ENCODE results near the gene PEPD. TPM values are rescaled to one million over a fixed set of nuclear protein-coding genes. Genes with fewer than 3 reads are reported as not detected.

Gene PEPD
- total RNA-seq, 2 experiments from 2014 or later, result 17.5 to 23.0 TPM

DNA sequence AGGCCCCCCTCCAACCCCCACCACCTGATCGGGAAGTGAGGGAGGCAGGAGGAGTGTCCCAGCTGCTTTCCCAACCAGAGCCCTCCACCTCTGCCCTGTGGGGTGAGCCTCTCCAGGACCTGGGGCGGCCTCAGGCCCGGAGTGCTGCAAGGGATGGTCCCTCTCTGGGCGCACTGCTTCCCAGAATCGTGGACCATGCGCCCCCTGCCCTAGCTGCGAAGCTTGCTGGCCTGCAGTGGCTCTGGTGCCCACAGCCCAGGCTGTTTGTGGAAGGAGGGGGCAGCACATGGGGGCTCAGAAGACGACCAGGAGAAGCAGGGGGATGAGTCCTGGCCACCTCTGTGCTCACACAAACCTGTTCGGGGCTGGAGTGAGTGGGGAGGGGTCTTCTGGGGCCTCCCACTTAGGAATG lies 114.4 kb downstream of the PEPD start:
- Mint-ChIP-seq H3K9me3 (no peaks in the 10 kb centered on the region), H3K4me1 (ENCODE audit: low read depth) (no peaks in the 10 kb centered on the region), H3K36me3 (ENCODE audit: low read depth) (no peaks in the 10 kb centered on the region), H3K27ac (no peak overlapping the region), H3K27me3 (no peaks in the 10 kb centered on the region), H3K4me3 (no peak overlapping the region)
- TF ChIP-seq, protein P1, sequence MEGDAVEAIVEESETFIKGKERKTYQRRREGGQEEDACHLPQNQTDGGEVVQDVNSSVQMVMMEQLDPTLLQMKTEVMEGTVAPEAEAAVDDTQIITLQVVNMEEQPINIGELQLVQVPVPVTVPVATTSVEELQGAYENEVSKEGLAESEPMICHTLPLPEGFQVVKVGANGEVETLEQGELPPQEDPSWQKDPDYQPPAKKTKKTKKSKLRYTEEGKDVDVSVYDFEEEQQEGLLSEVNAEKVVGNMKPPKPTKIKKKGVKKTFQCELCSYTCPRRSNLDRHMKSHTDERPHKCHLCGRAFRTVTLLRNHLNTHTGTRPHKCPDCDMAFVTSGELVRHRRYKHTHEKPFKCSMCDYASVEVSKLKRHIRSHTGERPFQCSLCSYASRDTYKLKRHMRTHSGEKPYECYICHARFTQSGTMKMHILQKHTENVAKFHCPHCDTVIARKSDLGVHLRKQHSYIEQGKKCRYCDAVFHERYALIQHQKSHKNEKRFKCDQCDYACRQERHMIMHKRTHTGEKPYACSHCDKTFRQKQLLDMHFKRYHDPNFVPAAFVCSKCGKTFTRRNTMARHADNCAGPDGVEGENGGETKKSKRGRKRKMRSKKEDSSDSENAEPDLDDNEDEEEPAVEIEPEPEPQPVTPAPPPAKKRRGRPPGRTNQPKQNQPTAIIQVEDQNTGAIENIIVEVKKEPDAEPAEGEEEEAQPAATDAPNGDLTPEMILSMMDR (IDR thresholded peaks at IDR 0.05), result peak; percentile 50
- Histone ChIP-seq H3K27me3 (ENCODE audit: control insufficient read depth in 1 of 2, insufficient read depth in 2 of 2, low read length in 2 of 2) (no peaks in the 10 kb centered on the region), H3K9me3 (ENCODE audit: control insufficient read depth in 1 of 2, insufficient read depth in 1 of 2, low read length in 2 of 2) (no peaks in the 10 kb centered on the region), H3K4me1 (ENCODE audit: insufficient read depth, low read length) (no peaks in the 10 kb centered on the region), H3K36me3 (ENCODE audit: insufficient read depth, low read length) (peaks cover 4% of the 10 kb centered on the region), H3K27ac (ENCODE audit: low read depth in 1 of 2, low read length in 2 of 2) (no peak overlapping the region), H3K4me3 (ENCODE audit: low read length) (no peak overlapping the region)
- ChIA-PET CTCF (interaction anchor here (0.6 to 2.2 kb wide), 9 partner anchors 9 to 281 kb away, joined by 3 to 23 read pairs (median 5); partner anchors contain the start of gene CEBPG), POLR2A (no interaction called here)
- intact Hi-C loops (cut with DNase I, micrococcal nuclease), result loop anchor here in 1 of 2 experiments (1.0 to 5.0 kb wide), 2 partner anchors 172 to 265 kb away; no protein-coding TSS in a partner anchor
- ATAC-seq (ENCODE audit: poor library complexity) (peak; percentile 39), DNase-seq (no peak)

DNA sequence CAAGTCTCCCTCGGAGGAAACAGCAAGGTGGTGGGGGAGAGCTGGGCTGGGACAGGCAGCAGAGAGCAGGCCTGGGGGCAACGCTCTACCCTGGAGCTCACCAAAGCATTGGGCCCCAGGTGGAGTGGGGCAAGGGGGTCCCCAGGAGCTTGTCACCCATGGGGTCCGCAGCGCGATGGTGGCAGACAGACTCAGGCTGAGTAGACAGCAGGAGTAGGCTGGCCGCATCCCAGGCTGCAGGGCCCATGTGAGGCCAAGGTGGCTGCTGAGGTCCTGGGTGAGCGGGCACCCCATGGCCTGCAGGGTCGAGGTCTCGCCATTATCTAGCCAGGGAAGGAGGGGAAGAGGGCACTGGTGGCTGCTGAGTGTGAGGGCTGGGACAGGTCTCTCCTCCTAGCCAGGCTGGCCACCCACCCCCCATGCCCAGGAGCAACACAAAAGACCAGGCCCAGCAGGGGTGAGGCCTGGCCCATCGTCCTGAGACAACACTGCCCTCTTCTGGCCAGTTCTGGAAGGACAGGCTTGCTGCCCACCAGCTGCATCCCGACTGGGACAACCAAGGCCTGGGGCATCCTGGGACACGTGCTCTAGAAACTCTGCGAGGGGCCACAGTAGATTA lies 115.0 kb downstream of the PEPD start:
- no peaks in the 10 kb centered on the region for H3K27me3 Mint-ChIP-seq
- TF ChIP-seq, protein P1 (IDR thresholded peaks at IDR 0.05), result peak; percentile 88
- Histone ChIP-seq H3K4me1 (ENCODE audit: insufficient read depth, low read length) (no peaks in the 10 kb centered on the region), H3K4me3 (ENCODE audit: low read length) (no peak overlapping the region), H3K36me3 (ENCODE audit: insufficient read depth, low read length) (peaks cover 4% of the 10 kb centered on the region), H3K27ac (ENCODE audit: low read depth in 1 of 2, low read length in 2 of 2) (no peak overlapping the region), H3K9me3 (ENCODE audit: control insufficient read depth in 1 of 2, insufficient read depth in 1 of 2, low read length in 2 of 2) (no peaks in the 10 kb centered on the region), H3K27me3 (ENCODE audit: control insufficient read depth in 1 of 2, insufficient read depth in 2 of 2, low read length in 2 of 2) (no peaks in the 10 kb centered on the region)
- no peaks in the 10 kb centered on the region for H3K9me3 Mint-ChIP-seq
- H3K27ac Mint-ChIP-seq, result no peak overlapping the region
- H3K4me3 Mint-ChIP-seq, result no peak overlapping the region
- CTCF ChIA-PET, result interaction anchor here (0.6 to 2.2 kb wide), 9 partner anchors 10 to 281 kb away, joined by 3 to 23 read pairs (median 5); partner anchors contain the start of gene CEBPG
- no peaks in the 10 kb centered on the region for H3K4me1 Mint-ChIP-seq (ENCODE audit: low read depth)
- ATAC-seq (ENCODE audit: poor library complexity) (peak; percentile 88), DNase-seq (peak; percentile 50 to 83 (median 72))
- POLR2A ChIA-PET, result interaction anchor here (1.3 kb wide), 1 partner anchor 33 kb away, joined by 6 read pairs; the partner anchor contains the start of gene CEBPG
- intact Hi-C loops (cut with DNase I, micrococcal nuclease), result loop anchor here (1.0 to 5.0 kb wide), 4 partner anchors 165 to 280 kb away; no protein-coding TSS in a partner anchor
- H3K36me3 Mint-ChIP-seq (ENCODE audit: low read depth), result no peaks in the 10 kb centered on the region

DNA sequence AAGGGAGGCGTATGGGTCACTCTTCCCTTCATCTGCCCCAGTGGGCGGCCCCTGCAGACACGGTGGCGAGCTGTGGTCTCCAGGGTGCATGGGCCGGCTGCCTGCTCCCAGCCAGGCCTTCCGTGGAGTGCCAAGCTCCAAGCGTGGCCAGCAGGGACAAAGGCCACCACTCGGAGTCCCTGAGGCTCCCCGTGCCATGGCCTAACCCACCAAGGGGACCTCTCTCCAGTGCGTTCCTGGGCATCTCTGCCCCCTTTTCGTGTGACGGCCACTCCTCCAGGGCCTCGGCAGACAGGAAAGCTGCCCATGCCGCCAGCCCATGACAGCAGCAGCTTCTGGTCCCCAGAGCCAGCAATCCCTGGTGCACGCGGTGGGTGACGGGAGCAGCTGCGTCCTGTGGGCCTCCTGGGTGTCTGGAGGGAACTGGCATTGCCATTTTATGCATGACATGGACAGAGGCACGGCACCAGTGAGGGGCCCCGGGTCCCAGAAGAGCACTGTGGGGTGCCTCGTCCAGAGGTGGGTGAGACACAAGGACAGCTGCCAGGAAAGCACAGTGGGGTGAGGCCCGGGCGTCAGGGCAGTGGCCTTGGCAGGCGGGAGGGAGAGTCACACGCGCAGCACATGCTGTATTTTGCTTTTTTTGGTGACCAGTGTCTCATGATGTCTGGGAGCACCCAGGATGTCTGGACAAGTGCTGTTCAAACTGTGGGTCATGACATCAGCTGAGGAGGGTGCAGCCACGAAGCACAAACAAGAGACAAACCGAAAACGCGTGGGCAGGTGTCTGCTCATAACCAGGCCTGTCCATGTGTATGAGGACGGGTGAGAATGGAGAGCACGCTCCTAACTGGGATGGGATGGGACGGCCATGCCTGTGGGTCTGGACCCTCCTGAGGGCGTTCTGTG lies 115.8 kb downstream of the PEPD start:
- H3K4me1 ChIP-seq (ENCODE audit: insufficient read depth, low read length), result no peaks in the 10 kb centered on the region
- peaks cover 4% of the 10 kb centered on the region for H3K36me3 ChIP-seq (ENCODE audit: insufficient read depth, low read length)
- intact Hi-C loops (cut with DNase I, micrococcal nuclease), result loop anchor here (1.0 to 5.0 kb wide), 4 partner anchors 165 to 280 kb away; no protein-coding TSS in a partner anchor
- TF ChIP-seq, protein P1 (IDR thresholded peaks at IDR 0.05), result no peak
- ChIA-PET CTCF (interaction anchor here (1.4 to 2.2 kb wide), 2 partner anchors 170 to 280 kb away, joined by 6 to 23 read pairs; no protein-coding TSS in a partner anchor), POLR2A (interaction anchor here (1.3 kb wide), 1 partner anchor 32 kb away, joined by 6 read pairs; the partner anchor contains the start of gene CEBPG)
- DNase-seq, result no peak
- H3K4me3 ChIP-seq (ENCODE audit: low read length), result no peak overlapping the region
- H3K4me3 Mint-ChIP-seq, result no peak overlapping the region
- no peaks in the 10 kb centered on the region for H3K9me3 Mint-ChIP-seq
- H3K4me1 Mint-ChIP-seq (ENCODE audit: low read depth), result no peaks in the 10 kb centered on the region
- ATAC-seq (ENCODE audit: poor library complexity), result no peak
- H3K27me3 ChIP-seq (ENCODE audit: control insufficient read depth in 1 of 2, insufficient read depth in 2 of 2, low read length in 2 of 2), result no peaks in the 10 kb centered on the region
- no peaks in the 10 kb centered on the region for H3K36me3 Mint-ChIP-seq (ENCODE audit: low read depth)
- H3K27ac ChIP-seq (ENCODE audit: low read depth in 1 of 2, low read length in 2 of 2), result no peak overlapping the region
- H3K9me3 ChIP-seq (ENCODE audit: control insufficient read depth in 1 of 2, insufficient read depth in 1 of 2, low read length in 2 of 2), result no peaks in the 10 kb centered on the region
- H3K27me3 Mint-ChIP-seq, result no peaks in the 10 kb centered on the region
- no peak overlapping the region for H3K27ac Mint-ChIP-seq

All from CD4-positive, alpha-beta T cell (primary cell).